ENCODE measurements around the gene SETDB1. TPM values are rescaled to one million over a fixed set of nuclear protein-coding genes. Genes with fewer than 3 reads are reported as not detected.

The SETDB1 gene
- total and polyA plus RNA-seq, 2 of the 8 experiments (the other 6 are each of a cell fraction or from before 2014, with no cell fraction given) = 27.5 to 48.8 TPM

- Histone ChIP-seq H2BK20ac (ENCODE audit: low read length) (no peak overlapping the region), H3K9ac (replicated peaks in 1 of 4; ENCODE audit: extremely low read depth in 1 of 4, low read depth in 3 of 4, low read length in 3 of 4) (no peak overlapping the region), H3K36me3 (ENCODE audit: control insufficient read depth in 2 of 4, insufficient read depth in 4 of 4, low read length in 3 of 4) (peaks cover 37 to 83% (median 73%) of the 10 kb centered on the region in 4 experiments), H3K18ac (ENCODE audit: extremely low read depth, low read length) (no peak overlapping the region), H3K27ac (ENCODE audit: low read depth, low read length) (no peak overlapping the region), H2AFZ (ENCODE audit: low read length) (no peak overlapping the region), H3K27me3 (replicated peaks in 1 of 4; ENCODE audit: control insufficient read depth in 3 of 4, extremely low read depth in 1 of 4, insufficient read depth in 3 of 4, low read length in 3 of 4) (no peaks in the 10 kb centered on the region), H4K5ac (ENCODE audit: insufficient read length, low read depth, low read length) (no peak overlapping the region), H2BK12ac (ENCODE audit: low read depth, low read length) (no peak overlapping the region), H3K56ac (replicated peaks; ENCODE audit: insufficient read length, low read depth, low read length) (no peak overlapping the region), H3K79me2 (ENCODE audit: control insufficient read depth in 1 of 2, insufficient read depth in 2 of 2, low read length in 2 of 2) (peaks cover 5 to 21% of the 10 kb centered on the region in 2 experiments), H4K20me1 (replicated peaks in 1 of 2; ENCODE audit: control insufficient read depth in 1 of 2, insufficient read depth in 2 of 2, low read length in 2 of 2) (peaks cover 7 to 8% of the 10 kb centered on the region in 2 experiments), H3K4ac (replicated peaks; ENCODE audit: insufficient read length, low read depth, low read length) (no peak overlapping the region), H3K4me1 (replicated peaks in 1 of 4; ENCODE audit: control insufficient read depth in 3 of 4, insufficient read depth in 4 of 4, low read length in 3 of 4) (peaks cover 0 to 4% (median 2%) of the 10 kb centered on the region in 4 experiments; a peak in 2 of 7 replicates), H3K14ac (ENCODE audit: insufficient read length) (no peak overlapping the region), H3K4me2 (ENCODE audit: insufficient read depth in 1 of 2, low read depth in 2 of 2, low read length in 2 of 2) (no peak overlapping the region), H2AK5ac (ENCODE audit: low read depth, low read length) (no peak overlapping the region), H2BK120ac (replicated peaks; ENCODE audit: low read depth, low read length) (no peak overlapping the region), H3K79me1 (ENCODE audit: low read depth, low read length) (peaks cover 7% of the 10 kb centered on the region; the same call in 1 of the 2 replicates), H4K91ac (replicated peaks; ENCODE audit: insufficient read length, low read length) (no peak overlapping the region), H4K8ac (ENCODE audit: extremely low read depth, insufficient read depth, low read length) (no peak overlapping the region), H2BK15ac (ENCODE audit: low read length) (no peak overlapping the region), H3K9me3 (ENCODE audit: insufficient read depth in 2 of 2, low read depth in 1 of 2, low read length in 1 of 2) (no peaks in the 10 kb centered on the region; a peak in 1 of 4 replicates), H3K23ac (ENCODE audit: insufficient read length) (no peak overlapping the region), H3K23me2 (ENCODE audit: low read depth, low read length) (no peaks in the 10 kb centered on the region), H3K4me3 (ENCODE audit: extremely low read depth in 1 of 4, insufficient read depth in 2 of 4, low read depth in 3 of 4, low read length in 4 of 4) (no peak overlapping the region), H2BK5ac (ENCODE audit: low read depth, low read length) (no peak overlapping the region)
- FAIRE-seq (no peak), DNase-seq (ENCODE audit: low read depth in 1 of 2, low spot score in 2 of 2) (no peak)
- TF ChIP-seq POLR2A (IDR thresholded peaks at IDR 0.05; ENCODE audit: control extremely low read depth in 1 of 2, low read depth in 2 of 2, low read length in 2 of 2) (peak in 1 of 2 experiments; percentile 49; a peak in 1 of 3 replicates), ZNF274 (IDR thresholded peaks at IDR 0.05; ENCODE audit: borderline replicate concordance, extremely low read depth, low read length) (no peak)
- ChIA-PET CTCF (ENCODE audit: partially characterized antibody) (interaction anchor here (0.9 to 4.9 kb wide), 7 partner anchors 8 to 30 kb away, joined by 3 to 27 read pairs (median 3); no protein-coding TSS in a partner anchor), POLR2A (ENCODE audit: partially characterized antibody) (interaction anchor here (0.7 to 10.1 kb wide), 7 partner anchors 10 to 583 kb away, joined by 3 to 126 read pairs (median 4); partner anchors contain the start of gene CERS2)
- WGBS, 2 experiments (ENCODE audit: extremely low coverage in 1 of 2, insufficient coverage in 1 of 2, insufficient read length in 1 of 2, insufficient replicate concordance in 2 of 2, low coverage in 1 of 2, low lambda C conversion rate in 2 of 2, missing lambda C conversion rate in 1 of 2) = 92% methylated on average over 4 of the region's 4 CpGs; no CpG with 5 or more reads in 1 of the 2 experiments
These were observed 39.4 kb downstream of the SETDB1 start for GRCh38 chr1:150965605-150966004.

Measured in H1 (cell line).